D721Med (cell line): ENCODE data around the gene FHIP1B.

Experiments
- DNase-seq: peaks from one replicate; pipeline ENCODE4 v3.0.0; 2011; ENCODE audit warnings: low spot score; ENCODE audit not compliant: insufficient read length
- FAIRE-seq: peaks from 2 replicates; lab custom pipeline; 2011; peaks lifted over from hg19 to GRCh38; lab: Jason Lieb, UNC
- TF ChIP-seq, protein P1 (sequence below): IDR thresholded peaks from 2 replicates; pipeline ENCODE4 v1.5.1; 2012; ENCODE audit warnings: mild to moderate bottlenecking, control low read depth; ENCODE audit not compliant: insufficient read depth; ENCODE audit errors: missing control alignments

FHIP1B gene

DNA sequence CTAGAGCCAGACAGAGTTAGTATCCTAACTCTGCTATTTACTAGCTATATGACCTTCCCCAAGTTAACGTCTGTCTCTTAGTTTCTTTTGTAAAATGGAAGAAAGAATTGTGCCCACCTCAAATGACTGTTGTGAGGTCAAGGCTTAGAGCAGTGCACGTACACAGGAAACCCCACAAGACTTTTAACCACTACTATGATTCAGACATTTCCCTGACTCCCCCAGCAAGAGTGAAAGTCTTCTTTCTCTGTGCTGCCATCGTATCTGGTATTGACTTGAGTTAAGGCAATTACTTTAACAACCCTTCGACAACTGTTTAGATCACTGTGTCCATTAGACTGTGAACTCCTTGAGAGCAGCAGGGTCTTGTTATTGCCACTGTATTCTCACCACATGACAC, 38.0 kb downstream of the FHIP1B start:
- TF ChIP-seq, protein P1, sequence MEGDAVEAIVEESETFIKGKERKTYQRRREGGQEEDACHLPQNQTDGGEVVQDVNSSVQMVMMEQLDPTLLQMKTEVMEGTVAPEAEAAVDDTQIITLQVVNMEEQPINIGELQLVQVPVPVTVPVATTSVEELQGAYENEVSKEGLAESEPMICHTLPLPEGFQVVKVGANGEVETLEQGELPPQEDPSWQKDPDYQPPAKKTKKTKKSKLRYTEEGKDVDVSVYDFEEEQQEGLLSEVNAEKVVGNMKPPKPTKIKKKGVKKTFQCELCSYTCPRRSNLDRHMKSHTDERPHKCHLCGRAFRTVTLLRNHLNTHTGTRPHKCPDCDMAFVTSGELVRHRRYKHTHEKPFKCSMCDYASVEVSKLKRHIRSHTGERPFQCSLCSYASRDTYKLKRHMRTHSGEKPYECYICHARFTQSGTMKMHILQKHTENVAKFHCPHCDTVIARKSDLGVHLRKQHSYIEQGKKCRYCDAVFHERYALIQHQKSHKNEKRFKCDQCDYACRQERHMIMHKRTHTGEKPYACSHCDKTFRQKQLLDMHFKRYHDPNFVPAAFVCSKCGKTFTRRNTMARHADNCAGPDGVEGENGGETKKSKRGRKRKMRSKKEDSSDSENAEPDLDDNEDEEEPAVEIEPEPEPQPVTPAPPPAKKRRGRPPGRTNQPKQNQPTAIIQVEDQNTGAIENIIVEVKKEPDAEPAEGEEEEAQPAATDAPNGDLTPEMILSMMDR, result no peak
- DNase-seq (no peak), FAIRE-seq (no peak)

GRCh38 chr11:6194065-6194581, 40.3 kb downstream of the FHIP1B start:
- no peak for FAIRE-seq
- TF ChIP-seq, protein P1, result no peak

DNA sequence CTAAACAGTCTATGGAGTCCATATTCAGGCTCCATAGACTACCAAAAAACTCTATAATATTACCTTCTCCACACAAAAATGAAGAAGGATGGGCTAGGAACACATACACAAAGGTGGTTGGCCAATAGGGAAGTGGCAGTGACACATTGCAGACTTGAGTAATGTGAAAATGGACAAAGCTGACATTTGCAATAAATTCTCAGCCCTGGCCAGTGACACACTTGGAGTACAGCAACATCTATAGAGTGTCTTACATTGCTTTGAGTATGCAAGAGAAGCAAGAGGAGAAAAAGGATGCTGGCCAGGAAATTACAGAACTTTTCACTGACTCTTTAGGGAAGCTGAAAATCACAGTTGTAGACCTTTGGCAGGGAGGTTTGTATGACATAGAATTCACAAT, 42.7 kb downstream of the FHIP1B start:
- TF ChIP-seq, protein P1, result no peak
- DNase-seq, result no peak
- no peak for FAIRE-seq

More at GRCh38 chr11:6194065-6194581, 40.3 kb downstream of the FHIP1B start:
- DNase-seq, result no peak

DNA sequence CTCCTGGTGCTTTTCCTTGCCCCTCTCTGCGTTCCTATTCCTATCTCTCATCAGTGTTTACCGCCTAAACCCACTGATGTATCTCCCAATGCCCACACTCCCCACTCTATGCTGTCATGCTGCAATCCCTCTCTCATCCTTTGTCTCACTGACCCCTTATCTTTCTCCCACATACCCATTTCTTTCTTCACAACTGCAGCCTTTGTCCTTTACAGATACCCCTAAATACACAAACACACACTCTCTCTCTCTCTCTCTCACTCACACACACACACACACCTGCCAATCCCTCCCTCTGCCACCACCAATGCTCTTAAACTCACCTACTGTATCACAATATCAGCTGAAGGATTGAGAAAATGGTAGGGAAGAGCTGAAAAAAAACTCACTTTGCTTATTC, 59.0 kb downstream of the FHIP1B start:
- FAIRE-seq (no peak), DNase-seq (no peak)
- TF ChIP-seq, protein P1, result no peak

DNA sequence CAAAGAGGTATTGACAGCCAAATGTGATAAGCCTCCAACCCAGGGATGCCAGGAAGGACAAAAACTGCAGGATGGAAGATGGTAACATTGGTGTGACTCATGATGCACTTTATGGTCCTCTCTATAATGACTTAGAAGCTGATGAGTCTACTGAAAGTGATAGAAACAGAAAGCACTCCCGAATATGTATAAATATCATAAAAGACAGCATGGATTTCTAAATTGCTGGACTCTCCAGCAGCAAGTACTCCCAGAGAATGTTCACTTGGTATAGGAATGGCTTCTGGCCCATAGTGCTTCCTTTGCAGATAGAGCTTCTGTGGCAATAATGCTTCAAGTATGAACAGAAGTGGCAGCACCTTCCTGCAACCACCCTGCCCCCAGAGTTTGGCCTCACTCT, 64.2 kb downstream of the FHIP1B start, which contains the start of gene OR52B2:
Gene OR52B2 (minus strand): TSS at position 101 of the 400 bp plus-strand sequence. CDS start 0 bp downstream, at position 101.
- TF ChIP-seq, protein P1, result no peak
- FAIRE-seq (no peak), DNase-seq (no peak)
